ENCODE results near the gene SCGN. TPM values are rescaled to one million over a fixed set of nuclear protein-coding genes. Genes with fewer than 3 reads are reported as not detected.

SCGN gene
- total and polyA plus RNA-seq, 2 of the 4 experiments (the other 2 are of a cell fraction): not detected

DNA sequence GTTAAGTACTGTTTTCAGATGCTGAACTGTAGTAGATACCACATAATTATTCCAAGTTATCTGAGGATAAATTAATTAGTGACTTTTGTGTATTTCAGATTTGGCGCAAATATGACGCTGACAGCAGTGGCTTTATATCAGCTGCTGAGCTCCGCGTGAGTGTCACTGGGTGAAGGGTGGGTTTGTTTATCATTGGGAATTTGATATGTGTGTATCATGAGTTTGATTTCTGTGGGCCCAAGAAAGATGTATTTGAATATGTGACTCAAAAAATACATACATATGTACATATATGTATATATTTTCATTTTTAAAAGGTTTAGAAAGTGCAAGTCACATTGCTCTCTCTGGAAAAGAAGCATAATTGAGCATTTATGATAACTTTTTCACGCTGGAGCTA, 17.4 kb downstream of the SCGN start:
- no peak overlapping the region for H2BK20ac ChIP-seq (ENCODE audit: low read depth, low read length)
- H3K27ac ChIP-seq (ENCODE audit: insufficient read depth, low read length): no peak overlapping the region
- intact Hi-C loops (cut with micrococcal nuclease): no loop called here
- no peak overlapping the region for H3K18ac ChIP-seq (ENCODE audit: low read depth, low read length)
- no peak overlapping the region for H3K4ac ChIP-seq (ENCODE audit: low read depth, low read length)
- no peak overlapping the region for H2AFZ ChIP-seq (replicated peaks; ENCODE audit: low read length, poor library complexity)
- H2AK5ac ChIP-seq (ENCODE audit: low read depth, low read length): no peak overlapping the region
- no peak overlapping the region for H3K14ac ChIP-seq (replicated peaks; ENCODE audit: low read depth, low read length)
- WGBS, 2 experiments (ENCODE audit: extremely low coverage in 2 of 2, insufficient read length in 1 of 2): no CpG with 5 or more reads among the region's 5 CpGs
- H2BK15ac ChIP-seq (ENCODE audit: low read depth, low read length): no peak overlapping the region
- no peak overlapping the region for H2BK120ac ChIP-seq (ENCODE audit: low read depth, low read length)
- H3K9ac ChIP-seq (ENCODE audit: low read depth, low read length): no peak overlapping the region
- DNase-seq: no peak
- in situ Hi-C loops (cut with MboI; ENCODE audit: low sequenced_read_pairs): no loop called here
- H4K91ac ChIP-seq (ENCODE audit: insufficient read depth, low read depth, low read length): no peak overlapping the region
- H3K4me3 ChIP-seq (ENCODE audit: insufficient read depth, low read depth, low read length): no peak overlapping the region
- H3K36me3 ChIP-seq (ENCODE audit: control insufficient read depth, insufficient read depth, low read length): no peaks in the 10 kb centered on the region
- H4K20me1 ChIP-seq (ENCODE audit: insufficient read depth, low read length): no peaks in the 10 kb centered on the region
- no peak overlapping the region for H3K56ac ChIP-seq (ENCODE audit: extremely low read depth, insufficient read depth, low read length)
- H3K4me2 ChIP-seq (ENCODE audit: low read depth, low read length): no peak overlapping the region
- no peaks in the 10 kb centered on the region for H3K9me3 ChIP-seq (ENCODE audit: control insufficient read depth, insufficient read depth, low read length)
- H3K9me1 ChIP-seq (ENCODE audit: insufficient read depth, low read length): no peaks in the 10 kb centered on the region
- ChIA-PET POLR2A (ENCODE audit: unreplicated experiment) (no interaction called here), CTCF (no interaction called here)
- no peak overlapping the region for H3K23ac ChIP-seq (ENCODE audit: low read depth, low read length)
- no peak for TF ChIP-seq MXI1 (IDR thresholded peaks at IDR 0.05; ENCODE audit: borderline replicate concordance, low read depth, low read length)
- no peak for TF ChIP-seq CEBPB (IDR thresholded peaks at IDR 0.05; ENCODE audit: low read depth, low read length)
- no peak for TF ChIP-seq MAFK (IDR thresholded peaks at IDR 0.05; ENCODE audit: low read depth, low read length)
- no TSS peak for BruUV-seq (replicated peaks)
- no peaks in the 10 kb centered on the region for H3K27me3 ChIP-seq (ENCODE audit: control insufficient read depth, insufficient read depth, low read length)
- dilution Hi-C loops (cut with HindIII; ENCODE audit: low sequenced_read_pairs, unreplicated experiment): no loop called here
- no peaks in the 10 kb centered on the region for H3K4me1 ChIP-seq (ENCODE audit: control insufficient read depth, insufficient read depth, low read length)
- H2AK9ac ChIP-seq (replicated peaks; ENCODE audit: low read depth, low read length, poor library complexity): no peak overlapping the region
- no peak overlapping the region for H2BK5ac ChIP-seq (ENCODE audit: low read depth, low read length, poor library complexity, severe bottlenecking)
- no peak for ATAC-seq (ENCODE audit: low read depth)
- H4K5ac ChIP-seq (ENCODE audit: low read depth, low read length): no peak overlapping the region
- no peak overlapping the region for H4K8ac ChIP-seq (ENCODE audit: low read depth in 2 of 2, low read length in 2 of 2)
- no peaks in the 10 kb centered on the region for H3K79me1 ChIP-seq (ENCODE audit: low read depth in 1 of 2, low read length in 2 of 2)
